H1 (cell line): ENCODE data around the gene RAB31. TPM values are rescaled to one million over a fixed set of nuclear protein-coding genes. Genes with fewer than 3 reads are reported as not detected.

Source experiments
- SIN3A ChIP-seq, 2 experiments: IDR thresholded peaks in 1 of 2; conservative IDR thresholded peaks in 1 of 2; 2 replicates each; pipeline ENCODE4 v1.6.1; 2011 to 2012; ENCODE audit warnings: low read length in 2 of 2, improper control_type of control experiment in 1 of 2, low read depth in 1 of 2, mild to moderate bottlenecking in 1 of 2
- polyA plus RNA-seq, 7 experiments: library from polyadenylated mRNA; depleted of rRNA in 3 of 7; stranded (reverse) in 5 of 7; unstranded in 2 of 7; fragments of >200 nt in 5 of 7; fragments of 200-250 nt in 2 of 7; gene quantifications; 1 replicate in 5 of 7; 2 replicates in 1 of 7; 4 replicates in 1 of 7; pipeline versions ENCODE4 v1.2.1 to v1.2.3, GENCODE V29; 2011 to 2013; ENCODE audit warnings: missing spikeins in 2 of 7, mixed read lengths in 2 of 7
- total RNA-seq: library from RNA; stranded (reverse); fragmentation: NEBNext Ultra II Directional; extraction: Animal tissue kit (Norgen Biotek cat#: 25700); gene quantifications from 2 replicates; pipeline ENCODE4 v1.2.1, GENCODE V29; 2021

The RAB31 gene
- total and polyA plus RNA-seq, 2 of the 8 experiments (the other 6 are each of a cell fraction or from before 2014, with no cell fraction given), result 15.2 to 40.9 TPM

- no peak for TF ChIP-seq SIN3A (conservative IDR thresholded peaks at IDR 0.05 in 1 of 2, IDR thresholded peaks at IDR 0.05 in 1 of 2; ENCODE audit: low read depth in 1 of 2, low read length in 2 of 2)
Measured at GRCh38 chr18:9661564-9661963, 46.5 kb upstream of the RAB31 start (continued).
